OCI-LY7 (cell line): ENCODE results near the gene RREB1. TPM values are rescaled to one million over a fixed set of nuclear protein-coding genes. Genes with fewer than 3 reads are reported as not detected.

Source experiments
- BruUV-seq: library from RNA; stranded (reverse); fragments of 400-500 nt; replicated peaks from 2 replicates; lab custom pipeline; 2021; lab: Mats Ljungman, UMichigan
- CTCF ChIA-PET: fragments of 300-600 bp; sonication (Branson Sonifier 250); formaldehyde crosslinking; loops from one replicate; lab custom pipeline; 2022; ENCODE audit warnings: antibody characterized with exemption; ENCODE audit not compliant: unreplicated experiment; lab: Charles Lee
- POLR2A ChIA-PET: fragments of 300-600 bp; sonication (Branson Sonifier 250); formaldehyde crosslinking; loops from one replicate; lab custom pipeline; 2022; ENCODE audit warnings: antibody characterized with exemption; lab: Charles Lee
- DNase-seq: peaks from one replicate; pipeline ENCODE4 v3.0.0-alpha.2; 2015; ENCODE audit warnings: low spot score
- H2AFZ ChIP-seq: fragments of 200-600 bp; sonication (generic), shearing (Covaris generic); 2 replicates; pipeline ENCODE4 v1.6.1; 2014; ENCODE audit warnings: mild to moderate bottlenecking, antibody characterized with exemption, low read length, moderate library complexity
- H3K27ac ChIP-seq: fragments of 200-600 bp; sonication (generic); 2 replicates; pipeline ENCODE4 v1.5.1; 2014; ENCODE audit warnings: mixed run types, low read depth, mild to moderate bottlenecking, moderate library complexity, low read length, inconsistent platforms; ENCODE audit not compliant: poor library complexity, severe bottlenecking
- H3K36me3 ChIP-seq: fragments of 200-600 bp; sonication (generic); 2 replicates; pipeline ENCODE4 v1.6.1; 2014; ENCODE audit warnings: mild to moderate bottlenecking, antibody characterized with exemption, low read length, moderate library complexity, mixed read lengths; ENCODE audit not compliant: insufficient read depth
- H3K4me1 ChIP-seq: fragments of 200-600 bp; sonication (generic); 2 replicates; pipeline ENCODE4 v1.5.1; 2014; ENCODE audit warnings: mild to moderate bottlenecking, low read length; ENCODE audit not compliant: insufficient read depth, poor library complexity, severe bottlenecking
- H3K4me2 ChIP-seq: fragments of 200-600 bp; sonication (generic); 2 replicates; pipeline ENCODE4 v1.6.1; 2014; ENCODE audit warnings: mild to moderate bottlenecking, low read length
- H3K4me3 ChIP-seq: fragments of 200-600 bp; sonication (generic); 2 replicates; pipeline ENCODE4 v1.5.1; 2014; ENCODE audit warnings: mild to moderate bottlenecking, low read depth, low read length; ENCODE audit not compliant: poor library complexity, severe bottlenecking
- H3K79me2 ChIP-seq: fragments of 200-600 bp; sonication (generic); 2 replicates; pipeline ENCODE4 v1.6.1; 2016; ENCODE audit warnings: low read depth, mild to moderate bottlenecking, low read length, moderate library complexity, mixed read lengths; ENCODE audit not compliant: insufficient read depth
- H3K9me2 ChIP-seq: fragments of 200-600 bp; sonication (generic); 2 replicates; pipeline ENCODE4 v1.6.1; 2016; ENCODE audit warnings: mild to moderate bottlenecking, low read length, mixed read lengths; ENCODE audit not compliant: insufficient read depth
- H3K9me3 ChIP-seq: fragments of 200-600 bp; sonication (generic); 2 replicates; pipeline ENCODE4 v1.6.1; 2014; ENCODE audit warnings: mild to moderate bottlenecking, mixed run types, low read length, mixed read lengths
- H4K20me1 ChIP-seq: fragments of 200-600 bp; sonication (generic); 2 replicates; pipeline ENCODE4 v1.6.1; 2014; ENCODE audit warnings: mild to moderate bottlenecking, antibody characterized with exemption, low read length, moderate library complexity, mixed read lengths; ENCODE audit not compliant: insufficient read depth
- EZH2phosphoT487 ChIP-seq: fragments of 200-600 bp; sonication (generic); IDR thresholded peaks from 2 replicates; pipeline ENCODE4 v1.6.1; 2018; ENCODE audit warnings: low read depth, borderline replicate concordance, mild to moderate bottlenecking, mixed run types, antibody characterized with exemption, low read length, moderate library complexity, mixed read lengths
- intact Hi-C: fragments of 100-400 bp; cut with micrococcal nuclease; formaldehyde crosslinking; loops from one replicate; pipeline ENCODE4 v1.10.0; 2022; ENCODE audit not compliant: unreplicated experiment
- total RNA-seq, 2 experiments: library from RNA; depleted of rRNA in 1 of 2; stranded (reverse); fragments of >200 nt in 1 of 2; shearing (Covaris generic) in 1 of 2; gene quantifications; 2 replicates each; pipeline ENCODE4 v1.2.3, GENCODE V29; 2014 to 2022
- TF ChIP-seq, protein P1 (sequence below): fragments of 200-600 bp; sonication (generic); conservative IDR thresholded peaks from 2 replicates; pipeline ENCODE4 v1.5.1; 2014; ENCODE audit warnings: mild to moderate bottlenecking, antibody characterized with exemption, low read length, moderate library complexity, mixed read lengths

The RREB1 gene
- total RNA-seq, 2 experiments from 2014 or later = 4.4 to 7.1 TPM

DNA sequence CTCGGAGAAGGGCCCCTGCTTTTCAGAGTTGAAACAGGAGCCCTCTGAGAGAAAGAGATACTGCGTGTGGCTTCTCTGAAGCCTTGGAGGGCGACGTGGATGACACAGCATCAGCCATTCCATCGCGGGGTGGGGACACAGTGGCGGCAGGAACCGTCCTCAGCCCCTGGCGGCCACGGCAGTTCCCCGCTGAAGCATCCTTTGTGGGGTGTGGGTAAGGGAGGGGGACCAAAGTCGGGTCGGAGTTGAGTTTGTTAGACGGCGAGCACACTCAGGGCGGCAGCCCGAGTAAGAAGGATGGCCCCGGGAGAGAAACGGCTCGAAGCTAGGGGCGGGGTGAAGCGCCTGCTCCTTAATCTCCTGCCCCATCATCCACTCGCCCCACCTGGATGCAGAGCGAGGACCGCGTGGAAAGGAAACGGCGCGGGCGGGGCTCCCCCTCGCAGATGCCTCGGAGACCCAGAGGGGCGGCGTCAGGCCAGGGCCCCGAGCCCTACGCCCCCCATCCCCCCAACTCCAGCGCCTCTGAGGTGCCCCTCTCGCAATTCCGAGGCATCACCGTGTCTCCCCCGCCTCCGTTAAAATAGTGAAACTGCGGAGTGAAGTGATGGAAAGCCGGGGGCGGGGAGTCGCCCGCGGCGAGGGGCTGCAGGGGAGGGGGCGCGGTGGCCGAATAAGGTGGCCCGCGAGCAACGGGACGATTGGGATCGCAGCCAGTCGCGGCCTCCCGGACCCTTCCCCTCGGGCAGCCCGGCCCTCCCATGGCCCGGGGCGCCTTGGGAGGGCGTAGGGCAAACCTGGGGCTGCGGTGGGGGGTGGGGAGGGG is 796 bp upstream of the RREB1 start:
- H3K9me2 ChIP-seq = no peaks in the 10 kb centered on the region
- intact Hi-C loops = loop anchor here (5.0 kb wide), 1 partner anchor 130 kb away; no protein-coding TSS in a partner anchor
- no peaks in the 10 kb centered on the region for H4K20me1 ChIP-seq
- BruUV-seq = no TSS peak
- no peak for TF ChIP-seq EZH2phosphoT487
- TF ChIP-seq, protein P1, sequence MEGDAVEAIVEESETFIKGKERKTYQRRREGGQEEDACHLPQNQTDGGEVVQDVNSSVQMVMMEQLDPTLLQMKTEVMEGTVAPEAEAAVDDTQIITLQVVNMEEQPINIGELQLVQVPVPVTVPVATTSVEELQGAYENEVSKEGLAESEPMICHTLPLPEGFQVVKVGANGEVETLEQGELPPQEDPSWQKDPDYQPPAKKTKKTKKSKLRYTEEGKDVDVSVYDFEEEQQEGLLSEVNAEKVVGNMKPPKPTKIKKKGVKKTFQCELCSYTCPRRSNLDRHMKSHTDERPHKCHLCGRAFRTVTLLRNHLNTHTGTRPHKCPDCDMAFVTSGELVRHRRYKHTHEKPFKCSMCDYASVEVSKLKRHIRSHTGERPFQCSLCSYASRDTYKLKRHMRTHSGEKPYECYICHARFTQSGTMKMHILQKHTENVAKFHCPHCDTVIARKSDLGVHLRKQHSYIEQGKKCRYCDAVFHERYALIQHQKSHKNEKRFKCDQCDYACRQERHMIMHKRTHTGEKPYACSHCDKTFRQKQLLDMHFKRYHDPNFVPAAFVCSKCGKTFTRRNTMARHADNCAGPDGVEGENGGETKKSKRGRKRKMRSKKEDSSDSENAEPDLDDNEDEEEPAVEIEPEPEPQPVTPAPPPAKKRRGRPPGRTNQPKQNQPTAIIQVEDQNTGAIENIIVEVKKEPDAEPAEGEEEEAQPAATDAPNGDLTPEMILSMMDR = no peak
- H3K4me2 ChIP-seq = peak overlapping the region; percentile 88
- peak overlapping the region; percentile 87 for H3K4me3 ChIP-seq
- DNase-seq = peak; percentile 29
- peak overlapping the region; percentile 88 for H2AFZ ChIP-seq
- H3K9me3 ChIP-seq = no peaks in the 10 kb centered on the region
- ChIA-PET CTCF (no interaction called here), POLR2A (interaction anchor here (0.6 to 1.5 kb wide), 3 partner anchors 9 to 327 kb away, joined by 4 to 6 read pairs (median 4); no protein-coding TSS in a partner anchor)
- H3K79me2 ChIP-seq = peaks cover 6% of the 10 kb centered on the region; the same call in 1 of the 2 replicates
- peaks cover 17% of the 10 kb centered on the region for H3K4me1 ChIP-seq
- no peaks in the 10 kb centered on the region for H3K36me3 ChIP-seq
- no peak overlapping the region for H3K27ac ChIP-seq

GRCh38 chr6:7108196-7108963 is 619 bp downstream of the RREB1 start:
- Histone ChIP-seq H3K27ac (no peak overlapping the region), H3K4me3 (peak overlapping the region; percentile 87), H3K4me1 (peaks cover 17% of the 10 kb centered on the region), H3K36me3 (no peaks in the 10 kb centered on the region), H2AFZ (peak overlapping the region; percentile 88), H3K4me2 (peak overlapping the region; percentile 88), H3K9me2 (no peaks in the 10 kb centered on the region), H3K79me2 (peaks cover 6% of the 10 kb centered on the region; the same call in 1 of the 2 replicates), H3K9me3 (no peaks in the 10 kb centered on the region), H4K20me1 (peaks cover 2% of the 10 kb centered on the region; the same call in 1 of the 2 replicates)
- POLR2A ChIA-PET = interaction anchor here (0.6 to 0.7 kb wide), 2 partner anchors 27 to 204 kb away, joined by 3 to 5 read pairs; no protein-coding TSS in a partner anchor
- CTCF ChIA-PET = interaction anchor here (0.6 kb wide), 1 partner anchor 937 kb away, joined by 10 read pairs; no protein-coding TSS in a partner anchor
- TF ChIP-seq EZH2phosphoT487 = no peak
- TF ChIP-seq, protein P1 = no peak
- no TSS peak for BruUV-seq
- intact Hi-C loops = loop anchor here (5.0 kb wide), 1 partner anchor 129 kb away; no protein-coding TSS in a partner anchor
- DNase-seq = peak; percentile 31
